Type B pancreatic cell (in vitro differentiated cells): ENCODE measurements around the gene FRMD1. TPM values are rescaled to one million over a fixed set of nuclear protein-coding genes. Genes with fewer than 3 reads are reported as not detected.

Source experiments
- DNase-seq: peaks from one replicate; pipeline ENCODE4 v3.0.0; 2021; ENCODE audit warnings: mixed read lengths; ENCODE audit not compliant: unreplicated experiment; ENCODE audit errors: extremely low spot score
- H3K27ac Mint-ChIP-seq: 2 replicates; pipeline ENCODE4 v1.8.0; 2021; ENCODE audit warnings: mild to moderate bottlenecking, mixed read lengths
- H3K27me3 Mint-ChIP-seq: 2 replicates; pipeline ENCODE4 v1.8.0; 2021; ENCODE audit warnings: mixed read lengths
- H3K36me3 Mint-ChIP-seq: 2 replicates; pipeline ENCODE4 v1.8.0; 2021; ENCODE audit warnings: mixed read lengths
- H3K4me1 Mint-ChIP-seq: one replicate; pipeline ENCODE4 v1.8.0; 2021; ENCODE audit warnings: mixed read lengths; ENCODE audit not compliant: unreplicated experiment
- H3K4me3 Mint-ChIP-seq: 2 replicates; pipeline ENCODE4 v1.8.0; 2021; ENCODE audit warnings: mild to moderate bottlenecking, mixed read lengths
- H3K9me3 Mint-ChIP-seq: 2 replicates; pipeline ENCODE4 v1.8.0; 2021; ENCODE audit warnings: mixed read lengths
- total RNA-seq: library from RNA; stranded (reverse); gene quantifications from 2 replicates; pipeline ENCODE4 v1.2.1, GENCODE V29; 2021; ENCODE audit warnings: low replicate concordance
- TF ChIP-seq, protein P1 (sequence below): fragments of 200-600 bp; sonication (generic); conservative IDR thresholded peaks from 2 replicates; pipeline ENCODE4 v1.5.0; 2021; ENCODE audit warnings: antibody characterized with exemption, mild to moderate bottlenecking

Gene FRMD1
- total RNA-seq, 1 donor from 2014 or later = 0.17 TPM

DNA sequence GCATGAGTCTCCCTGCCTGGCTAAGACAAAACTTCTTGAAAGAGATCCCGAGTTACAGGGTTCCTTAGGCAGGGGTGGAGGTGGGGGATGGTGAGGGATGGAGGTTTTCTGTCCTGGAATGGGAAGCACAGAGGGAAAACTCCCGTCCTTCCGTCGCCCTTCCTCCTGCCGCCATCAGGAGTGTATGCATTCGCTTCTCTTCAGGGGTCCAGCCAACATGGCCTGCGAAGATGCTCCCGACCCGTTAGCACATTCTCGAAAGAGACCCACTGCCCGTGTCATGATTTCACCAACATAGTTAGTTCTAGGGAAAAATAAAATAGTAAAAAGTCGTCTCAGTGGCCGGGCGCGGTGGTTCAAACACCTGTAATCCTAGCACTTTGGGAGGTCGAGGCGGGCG lies 44.5 kb downstream of the FRMD1 start:
- DNase-seq = no peak
- peak overlapping the region; percentile 86 for H3K27ac Mint-ChIP-seq
- no peaks in the 10 kb centered on the region for H3K36me3 Mint-ChIP-seq
- H3K4me1 Mint-ChIP-seq = peaks cover 38% of the 10 kb centered on the region
- peak overlapping the region; percentile 81 for H3K4me3 Mint-ChIP-seq
- H3K9me3 Mint-ChIP-seq = peaks cover 11% of the 10 kb centered on the region
- TF ChIP-seq, protein P1, sequence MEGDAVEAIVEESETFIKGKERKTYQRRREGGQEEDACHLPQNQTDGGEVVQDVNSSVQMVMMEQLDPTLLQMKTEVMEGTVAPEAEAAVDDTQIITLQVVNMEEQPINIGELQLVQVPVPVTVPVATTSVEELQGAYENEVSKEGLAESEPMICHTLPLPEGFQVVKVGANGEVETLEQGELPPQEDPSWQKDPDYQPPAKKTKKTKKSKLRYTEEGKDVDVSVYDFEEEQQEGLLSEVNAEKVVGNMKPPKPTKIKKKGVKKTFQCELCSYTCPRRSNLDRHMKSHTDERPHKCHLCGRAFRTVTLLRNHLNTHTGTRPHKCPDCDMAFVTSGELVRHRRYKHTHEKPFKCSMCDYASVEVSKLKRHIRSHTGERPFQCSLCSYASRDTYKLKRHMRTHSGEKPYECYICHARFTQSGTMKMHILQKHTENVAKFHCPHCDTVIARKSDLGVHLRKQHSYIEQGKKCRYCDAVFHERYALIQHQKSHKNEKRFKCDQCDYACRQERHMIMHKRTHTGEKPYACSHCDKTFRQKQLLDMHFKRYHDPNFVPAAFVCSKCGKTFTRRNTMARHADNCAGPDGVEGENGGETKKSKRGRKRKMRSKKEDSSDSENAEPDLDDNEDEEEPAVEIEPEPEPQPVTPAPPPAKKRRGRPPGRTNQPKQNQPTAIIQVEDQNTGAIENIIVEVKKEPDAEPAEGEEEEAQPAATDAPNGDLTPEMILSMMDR = no peak
- peaks cover 9% of the 10 kb centered on the region for H3K27me3 Mint-ChIP-seq

DNA sequence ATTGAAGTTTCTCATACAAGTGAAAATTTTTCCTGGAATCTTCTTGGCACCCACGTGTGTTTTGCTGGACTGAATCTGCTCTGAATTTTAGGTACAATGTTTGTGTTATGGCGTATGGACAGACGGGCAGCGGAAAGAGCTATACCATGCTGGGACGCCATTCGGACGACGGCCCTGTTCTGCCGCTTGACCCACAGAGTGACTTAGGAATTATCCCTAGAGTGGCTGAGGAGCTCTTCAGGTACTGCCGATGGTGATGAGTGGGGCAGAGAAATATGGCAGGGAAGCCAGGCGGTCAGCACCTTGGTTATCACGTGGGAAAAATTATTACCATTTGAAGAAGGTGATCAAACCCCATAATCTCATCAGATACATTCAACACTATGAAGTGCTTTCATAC lies 45.2 kb downstream of the FRMD1 start:
- Mint-ChIP-seq H3K4me3 (peak overlapping the region; percentile 42), H3K4me1 (peaks cover 38% of the 10 kb centered on the region), H3K36me3 (no peaks in the 10 kb centered on the region), H3K27ac (peak overlapping the region; percentile 61), H3K9me3 (peaks cover 11% of the 10 kb centered on the region), H3K27me3 (peaks cover 9% of the 10 kb centered on the region)
- TF ChIP-seq, protein P1 = no peak
- no peak for DNase-seq

DNA sequence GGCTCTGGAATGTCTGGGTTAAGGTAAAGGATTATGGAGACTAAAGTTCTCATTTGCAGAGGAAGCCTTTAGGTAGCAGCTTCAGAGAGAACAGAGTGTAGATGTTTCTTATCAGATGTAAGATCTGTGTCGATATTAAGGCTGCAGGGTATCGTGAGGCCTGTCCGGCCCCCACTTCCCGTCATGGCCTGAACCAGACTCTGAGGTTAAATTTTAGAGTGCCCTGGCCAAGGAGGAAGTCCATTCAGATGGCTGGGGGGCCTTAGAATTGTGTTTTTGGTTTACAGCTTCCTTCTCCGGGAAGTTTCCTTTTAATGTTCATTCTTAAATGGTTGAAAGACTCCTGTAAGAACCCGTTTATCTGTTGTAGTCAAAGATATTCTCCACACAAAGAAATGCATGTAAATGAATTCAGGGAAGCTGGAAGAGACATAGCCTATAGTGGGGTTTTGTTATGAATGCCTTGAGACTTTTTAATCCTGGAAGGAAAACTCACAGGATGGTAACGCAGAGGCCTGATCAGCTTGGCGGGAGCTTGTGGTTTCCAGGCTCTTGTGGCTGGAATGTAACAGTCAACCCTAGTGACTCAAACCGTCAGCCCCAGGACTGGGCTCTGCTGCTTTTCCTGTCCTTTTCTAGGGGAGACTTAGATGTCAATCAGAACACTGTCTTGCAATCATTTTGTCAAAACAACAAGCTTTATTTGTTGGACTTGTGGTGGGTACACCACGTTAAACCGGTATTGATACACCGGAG lies 46.8 kb downstream of the FRMD1 start:
- no peak for DNase-seq
- Mint-ChIP-seq H3K27me3 (peaks cover 9% of the 10 kb centered on the region), H3K36me3 (no peaks in the 10 kb centered on the region), H3K27ac (peak overlapping the region; percentile 52), H3K9me3 (peaks cover 8% of the 10 kb centered on the region), H3K4me3 (peak overlapping the region; percentile 51), H3K4me1 (peaks cover 38% of the 10 kb centered on the region)
- TF ChIP-seq, protein P1 = peak; percentile 28

DNA sequence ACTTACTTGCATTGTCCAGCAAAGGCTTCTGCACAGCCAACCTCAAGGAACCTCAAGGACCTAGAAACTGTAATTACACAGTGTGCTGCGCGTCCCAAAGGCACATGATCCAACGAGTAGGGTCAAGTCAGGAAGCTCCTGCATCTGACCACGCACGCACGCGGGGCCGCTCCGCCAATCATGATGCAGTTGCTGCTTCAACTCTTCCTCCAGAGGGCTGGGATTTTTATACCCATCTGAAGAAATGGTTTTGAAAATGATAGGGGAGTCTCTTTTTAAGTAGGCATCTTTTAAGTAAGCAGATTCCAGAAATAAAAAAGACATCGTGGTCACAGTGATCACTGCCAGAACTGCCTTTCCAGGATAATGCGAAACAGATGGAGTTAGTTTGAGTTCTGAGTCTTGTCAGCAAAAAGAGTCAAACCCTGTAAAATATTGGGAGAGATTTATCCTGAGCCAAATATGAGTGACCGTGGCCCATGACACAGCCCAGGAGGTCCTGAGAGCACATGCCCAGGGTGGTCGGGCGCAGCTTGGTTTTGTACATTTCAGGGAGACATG lies 47.5 kb downstream of the FRMD1 start:
- H3K36me3 Mint-ChIP-seq = no peaks in the 10 kb centered on the region
- peaks cover 9% of the 10 kb centered on the region for H3K27me3 Mint-ChIP-seq
- peak overlapping the region; percentile 52 for H3K27ac Mint-ChIP-seq
- TF ChIP-seq, protein P1 = no peak
- H3K4me1 Mint-ChIP-seq = peaks cover 38% of the 10 kb centered on the region
- H3K9me3 Mint-ChIP-seq = peaks cover 10% of the 10 kb centered on the region
- no peak for DNase-seq
- peak overlapping the region; percentile 51 for H3K4me3 Mint-ChIP-seq

DNA sequence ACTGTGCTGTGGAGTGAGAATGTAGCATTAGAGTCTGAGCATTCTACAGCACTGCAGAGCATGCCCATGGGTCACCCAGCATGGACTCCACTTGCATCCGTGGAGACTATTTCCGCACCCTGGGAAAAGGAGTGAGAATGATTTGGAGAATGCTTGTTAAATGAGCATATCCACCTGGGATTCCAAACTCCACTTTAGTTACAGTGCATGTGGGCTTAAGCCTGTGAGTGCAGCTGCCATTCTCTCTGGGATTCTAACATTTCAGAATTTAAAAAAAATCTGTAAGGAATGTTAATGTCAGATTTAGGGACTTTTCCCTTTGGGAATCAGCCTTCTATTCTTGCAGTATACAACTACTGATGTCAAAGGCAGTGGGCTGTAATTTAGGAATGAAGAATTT lies 48.1 kb downstream of the FRMD1 start:
- peaks cover 37% of the 10 kb centered on the region for H3K4me1 Mint-ChIP-seq
- TF ChIP-seq, protein P1 = no peak

More for the DNA sequence above, 48.1 kb downstream of the FRMD1 start:
- H3K4me3 Mint-ChIP-seq = peak overlapping the region; percentile 17
- no peak overlapping the region for H3K27ac Mint-ChIP-seq
- DNase-seq = no peak
- peaks cover 8% of the 10 kb centered on the region for H3K27me3 Mint-ChIP-seq
- peaks cover 10% of the 10 kb centered on the region for H3K9me3 Mint-ChIP-seq
- H3K36me3 Mint-ChIP-seq = no peaks in the 10 kb centered on the region
